Endothelial cell of umbilical vein (primary cell): ENCODE data around the gene PRDM16.

ENCODE experiments used
- CTCF ChIP-seq, 2 donors: IDR thresholded peaks; 1 replicate in 1 of 2; 2 replicates in 1 of 2; pipeline ENCODE4 v1.5.1; 2011; ENCODE audit warnings: low read length in 2 of 2, mild to moderate bottlenecking in 2 of 2, moderate library complexity in 2 of 2, control low read depth in 1 of 2, inconsistent platforms in 1 of 2, low read depth in 1 of 2; ENCODE audit not compliant: insufficient read depth in 1 of 2; ENCODE audit errors: extremely low read depth in 1 of 2
- EZH2 ChIP-seq: IDR thresholded peaks from 2 replicates; pipeline ENCODE4 v1.6.1; 2012; ENCODE audit warnings: borderline replicate concordance, low read depth, mild to moderate bottlenecking, moderate library complexity, low read length, inconsistent platforms; ENCODE audit not compliant: severe bottlenecking
- FOS ChIP-seq: IDR thresholded peaks from 2 replicates; pipeline ENCODE4 v1.6.1; 2011; ENCODE audit warnings: mild to moderate bottlenecking, low read length, moderate library complexity, borderline replicate concordance; ENCODE audit not compliant: insufficient read depth
- MYC ChIP-seq: IDR thresholded peaks from one replicate; pipeline ENCODE4 v1.6.1; 2011; ENCODE audit warnings: mild to moderate bottlenecking, low read depth, low read length
- POLR2A ChIP-seq: IDR thresholded peaks from 2 replicates; pipeline ENCODE4 v1.6.1; 2012; ENCODE audit warnings: low read depth, mild to moderate bottlenecking, control low read depth, low read length
- POLR2AphosphoS5 ChIP-seq: IDR thresholded peaks from 2 replicates; pipeline ENCODE4 v1.6.1; 2012; ENCODE audit warnings: low read depth, mild to moderate bottlenecking, control low read depth, low read length, moderate library complexity; ENCODE audit not compliant: insufficient read depth

- no peak for TF ChIP-seq CTCF (IDR thresholded peaks at IDR 0.05; ENCODE audit: extremely low read depth in 1 of 2, insufficient read depth in 1 of 2, low read depth in 1 of 2, low read length in 2 of 2)
- no peak for TF ChIP-seq POLR2AphosphoS5
- TF ChIP-seq POLR2A: no peak
- TF ChIP-seq EZH2: no peak
- TF ChIP-seq FOS: no peak
- TF ChIP-seq MYC: no peak
Observed at GRCh38 chr1:3037281-3038040, 31.5 kb upstream of the PRDM16 start.
